HG03135 (cell line): ENCODE results near the gene TTLL7.

Experiments
- ATAC-seq: cut with Tn5 transposase; IDR thresholded peaks from one replicate; pipeline ENCODE4 v1.9.1; 2021; ENCODE audit warnings: mild to moderate bottlenecking, moderate library complexity; ENCODE audit not compliant: unreplicated experiment

TTLL7 gene

DNA sequence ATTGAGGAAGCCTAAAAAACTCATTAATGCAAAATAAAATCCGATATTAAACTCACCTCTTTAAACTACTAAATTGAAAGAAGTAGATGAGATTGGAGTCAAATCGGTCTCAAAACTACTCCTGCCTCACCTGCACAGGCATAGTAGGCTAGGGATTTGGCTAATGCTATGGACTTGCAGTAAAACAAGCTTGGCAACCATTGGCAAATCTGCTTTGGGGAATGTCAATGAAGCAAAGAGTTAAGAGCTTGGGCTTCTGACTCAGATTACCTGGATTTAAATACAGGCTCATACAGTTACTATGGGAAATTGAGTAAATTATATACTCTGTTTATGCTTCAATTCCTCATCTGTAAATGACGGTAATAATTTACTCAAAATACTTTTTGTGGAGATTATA, 111.4 kb downstream of the TTLL7 start:
- no peak for ATAC-seq

- ATAC-seq, result no peak
Measured at GRCh38 chr1:83883979-83884378, 115.0 kb downstream of the TTLL7 start.

GRCh38 chr1:83882906-83883305, 116.0 kb downstream of the TTLL7 start:
- ATAC-seq, result no peak

DNA sequence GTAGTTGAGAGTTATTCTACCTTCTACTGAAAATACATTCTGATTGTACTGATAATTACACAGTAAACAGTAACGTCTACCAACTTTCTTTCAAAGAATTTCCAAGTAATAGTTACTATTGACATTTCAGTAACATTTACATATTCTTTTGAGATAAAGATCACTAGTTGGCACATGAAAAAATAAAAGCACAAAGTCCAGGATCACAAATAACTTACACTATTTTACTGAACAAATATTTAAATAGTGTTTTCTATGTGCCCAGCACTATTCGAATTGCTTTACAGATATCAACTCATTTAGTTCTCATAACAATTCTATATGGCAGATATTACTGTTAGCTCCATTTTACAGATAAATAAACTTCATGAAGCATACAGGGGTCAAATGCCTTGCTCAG, 126.4 kb downstream of the TTLL7 start:
- ATAC-seq, result no peak

- ATAC-seq, result no peak
Measured at GRCh38 chr1:83864991-83865390, 133.9 kb downstream of the TTLL7 start.

DNA sequence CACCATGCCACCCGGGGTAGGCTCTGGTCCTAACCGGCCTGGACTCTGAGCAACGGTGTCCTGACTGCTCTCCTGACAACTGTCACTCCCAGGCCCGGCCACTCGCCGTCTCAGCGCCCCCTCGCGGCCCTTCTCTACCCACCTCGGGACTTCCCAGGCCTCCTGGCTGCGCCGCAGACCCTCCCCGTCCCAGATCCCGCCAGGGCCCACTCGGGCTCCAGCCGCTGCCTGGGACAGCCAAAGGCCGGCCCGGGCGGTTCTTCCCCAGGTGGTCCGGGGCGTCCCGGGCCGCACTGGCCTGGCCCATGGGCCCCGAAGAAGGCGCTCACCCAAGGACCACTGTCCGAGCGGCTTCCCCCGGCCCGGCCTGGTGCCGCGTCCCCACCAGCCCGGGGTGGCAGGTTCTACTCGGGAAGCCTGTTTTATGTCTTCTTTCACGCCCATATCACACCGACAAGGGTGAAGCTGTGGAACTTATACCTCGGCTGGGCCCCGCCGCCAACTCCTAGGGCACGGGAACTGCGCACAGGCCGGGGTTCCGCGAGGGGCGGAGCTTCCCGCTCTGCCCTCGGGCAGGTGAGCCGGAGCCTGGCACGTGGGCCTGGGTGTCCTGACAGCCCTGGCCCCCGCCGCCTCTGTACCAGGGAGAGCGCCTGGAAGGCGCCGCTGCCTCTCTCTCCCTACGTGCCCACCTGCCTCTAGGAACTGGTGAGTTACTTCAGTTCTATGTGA, 138.3 kb downstream of the TTLL7 start:
- ATAC-seq, result peak; percentile 98

GRCh38 chr1:83857716-83858115, 141.2 kb downstream of the TTLL7 start:
- no peak for ATAC-seq

DNA sequence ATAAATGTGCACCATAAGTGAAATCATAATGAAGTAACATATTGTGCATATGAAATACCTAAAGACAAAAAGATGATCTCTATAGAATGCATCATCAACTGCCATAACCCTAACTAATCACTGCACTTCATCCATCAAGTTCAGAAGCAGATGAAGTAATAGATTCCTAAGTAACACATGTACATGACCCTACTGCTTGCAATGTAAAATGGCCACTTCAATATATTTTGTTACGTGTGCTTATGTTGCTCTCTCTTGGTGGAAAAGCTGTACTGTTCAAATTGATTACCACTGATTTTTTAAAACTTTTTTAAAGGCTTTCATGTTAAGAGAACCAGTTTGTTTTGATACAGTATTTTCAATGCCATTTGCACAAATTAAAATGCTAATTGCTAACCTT, 141.8 kb downstream of the TTLL7 start:
- no peak for ATAC-seq

- no peak for ATAC-seq
Measured at GRCh38 chr1:83856381-83856780, 142.6 kb downstream of the TTLL7 start.

GRCh38 chr1:83854456-83854855, 144.5 kb downstream of the TTLL7 start:
- ATAC-seq, result no peak

DNA sequence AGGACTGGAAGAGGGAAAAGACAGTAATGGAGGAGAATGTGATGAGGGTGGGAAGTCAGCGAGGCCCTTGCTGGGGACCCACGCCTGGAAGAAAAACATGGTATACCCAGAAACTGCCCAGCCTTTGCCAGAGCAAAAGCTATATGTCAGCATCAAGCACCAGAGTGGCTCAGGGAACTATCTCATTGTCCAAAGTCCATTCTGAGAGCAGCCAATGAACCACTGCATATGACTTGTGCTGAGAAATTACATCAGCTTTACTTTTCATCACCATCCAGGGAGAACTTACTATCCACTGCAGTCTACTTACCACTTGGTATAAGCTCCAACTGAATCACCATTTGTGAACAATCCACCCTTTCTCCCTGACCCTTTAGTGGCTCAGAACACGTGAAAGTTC, 148.1 kb downstream of the TTLL7 start:
- ATAC-seq, result no peak

- no peak for ATAC-seq
Measured at GRCh38 chr1:83849191-83850061, 149.5 kb downstream of the TTLL7 start.

- no peak for ATAC-seq
Measured at GRCh38 chr1:83846138-83846537, 152.8 kb downstream of the TTLL7 start.

GRCh38 chr1:83845437-83846071, 153.4 kb downstream of the TTLL7 start:
- no peak for ATAC-seq

DNA sequence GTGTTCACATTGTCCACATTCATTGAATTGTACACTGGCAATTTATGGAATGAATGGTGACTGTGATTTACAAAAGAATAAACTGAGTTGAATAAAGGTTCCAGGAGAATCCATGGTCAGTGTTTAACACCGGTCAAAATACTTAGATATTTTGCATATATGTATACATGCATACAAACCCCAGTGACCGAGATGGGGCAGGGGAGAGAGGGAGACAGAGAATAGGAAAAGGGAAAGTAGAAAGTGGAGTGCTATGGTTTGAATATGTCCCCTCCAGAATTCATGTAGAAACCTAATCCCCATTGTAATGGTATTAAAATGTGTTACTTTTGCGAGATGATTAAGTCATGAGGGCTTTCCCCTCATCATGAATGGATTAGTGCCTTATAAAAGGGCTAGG, 154.4 kb downstream of the TTLL7 start:
- no peak for ATAC-seq

- no peak for ATAC-seq
Measured at GRCh38 chr1:83839566-83840173, 159.3 kb downstream of the TTLL7 start.

DNA sequence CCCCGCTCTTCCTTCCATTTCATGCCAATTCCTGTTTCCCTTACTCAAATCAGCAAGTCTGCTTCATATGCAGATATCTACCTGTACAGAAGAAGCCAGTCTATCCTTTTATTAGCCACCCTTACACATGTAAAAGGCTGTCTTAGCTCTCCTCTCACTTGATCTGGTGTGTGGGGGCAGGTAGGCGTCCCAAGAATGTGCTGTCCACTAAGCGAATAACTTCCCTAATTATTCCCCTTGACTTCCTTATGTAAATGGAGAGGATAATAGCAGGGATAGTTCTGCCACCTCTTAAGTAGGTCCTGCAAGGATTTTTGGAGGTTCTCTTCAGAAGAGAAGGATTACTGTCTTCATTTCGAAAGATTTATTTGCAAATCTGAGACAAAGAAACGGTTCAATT, 160.4 kb downstream of the TTLL7 start:
- no peak for ATAC-seq

DNA sequence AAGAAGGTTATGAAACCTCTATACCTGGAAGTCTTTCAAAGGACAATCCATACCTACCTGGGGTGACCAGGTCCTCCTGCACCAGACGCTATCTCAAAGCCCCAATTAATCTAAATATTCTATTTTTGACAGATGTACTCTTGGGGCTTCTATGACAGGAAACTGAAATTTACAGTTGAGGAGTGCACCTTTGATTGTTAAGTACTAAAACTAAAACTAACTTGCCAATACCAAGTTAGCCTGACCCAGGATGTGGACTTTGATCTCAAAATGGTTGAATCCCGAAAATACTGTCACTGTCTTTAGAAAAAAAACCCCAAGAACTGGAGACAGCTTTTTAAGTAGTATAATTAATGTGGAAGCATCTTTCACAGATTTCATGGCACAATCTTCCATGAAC, 162.4 kb downstream of the TTLL7 start:
- ATAC-seq, result no peak

DNA sequence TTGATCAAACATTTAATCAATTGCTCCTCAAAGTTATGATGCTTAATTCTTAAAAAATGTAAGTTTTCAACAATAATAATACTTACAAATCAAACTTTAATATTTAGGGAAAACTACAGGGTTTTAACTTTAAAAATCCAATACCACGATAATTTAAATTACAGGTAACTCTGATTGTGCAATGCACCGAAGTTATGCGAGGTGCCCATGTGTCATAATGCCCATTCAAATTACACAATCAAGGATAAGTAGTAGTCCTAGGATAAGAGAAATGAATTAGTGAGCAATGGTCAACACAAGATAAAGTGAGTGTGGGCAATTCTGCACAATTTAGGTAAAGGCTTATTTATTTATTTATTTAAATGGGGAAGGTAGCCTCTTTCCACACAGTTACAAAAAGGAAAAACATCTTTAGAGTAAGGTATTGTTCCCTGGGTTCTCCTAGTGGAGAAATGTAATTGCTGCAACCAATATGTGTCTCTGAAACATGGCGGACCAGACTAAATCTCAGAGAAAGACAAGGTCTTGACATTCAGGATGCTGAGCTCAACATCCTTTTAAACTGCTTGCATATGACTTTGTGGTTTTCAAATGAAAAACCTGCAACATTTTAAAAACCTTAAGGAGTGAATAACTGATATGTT, 164.2 kb downstream of the TTLL7 start:
- no peak for ATAC-seq

- no peak for ATAC-seq
Measured at GRCh38 chr1:83832194-83832593, 166.7 kb downstream of the TTLL7 start.

GRCh38 chr1:83829106-83829505, 169.8 kb downstream of the TTLL7 start:
- ATAC-seq, result no peak
